ENCODE data around the gene CEP76.

Gene CEP76

DNA sequence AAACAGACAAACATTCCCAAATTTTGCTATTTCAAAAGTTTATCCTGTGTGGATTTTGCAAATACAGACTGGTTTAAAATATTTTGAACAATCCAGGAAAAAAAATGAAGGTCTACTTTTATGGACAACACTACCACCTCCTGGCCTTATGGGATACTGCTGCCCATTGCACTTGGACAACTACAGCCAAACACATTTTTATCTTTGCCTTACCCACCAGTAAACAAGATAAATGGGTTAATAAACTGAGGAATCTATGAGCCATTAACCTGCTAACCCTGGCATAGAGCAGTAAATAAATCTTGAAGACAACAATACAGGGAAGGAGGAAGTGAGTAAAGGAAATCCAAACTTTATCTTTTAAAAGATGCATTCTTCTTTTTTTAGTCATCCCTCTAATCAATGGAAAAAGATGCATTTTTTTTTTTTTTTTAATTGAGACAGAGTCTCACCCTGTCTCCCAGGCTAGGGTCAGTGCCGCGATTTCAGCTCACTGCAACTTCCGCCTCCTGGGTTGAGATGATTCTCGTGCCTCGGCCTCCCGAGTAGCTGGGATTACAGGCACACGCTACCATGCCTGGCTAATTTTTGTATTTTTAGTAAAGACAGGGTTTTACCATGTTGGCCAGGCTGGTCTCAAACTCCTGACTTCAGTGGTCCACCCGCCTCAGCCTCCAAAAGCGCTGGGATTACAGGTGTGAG lies 42.5 kb downstream of the CEP76 start:
- WGBS, 2 experiments: 90 to 93% methylated on average over 9 of the region's 9 CpGs
- peaks cover 39% of the 10 kb centered on the region for H3K27me3 ChIP-seq (ENCODE audit: control insufficient read depth, insufficient read depth, low read length, poor library complexity, severe bottlenecking)
- no peaks in the 10 kb centered on the region for H3K4me1 ChIP-seq (ENCODE audit: control insufficient read depth, insufficient read depth, low read length)
- H3K4me3 ChIP-seq (ENCODE audit: insufficient read depth, low read depth, low read length): no peak overlapping the region
- no peaks in the 10 kb centered on the region for H3K9me3 ChIP-seq (ENCODE audit: control insufficient read depth, low read length)
- no peaks in the 10 kb centered on the region for H3K36me3 ChIP-seq (ENCODE audit: control insufficient read depth, insufficient read depth, low read length)
- no peak overlapping the region for H3K27ac ChIP-seq (ENCODE audit: insufficient read depth, low read depth, low read length, poor library complexity, severe bottlenecking)

DNA sequence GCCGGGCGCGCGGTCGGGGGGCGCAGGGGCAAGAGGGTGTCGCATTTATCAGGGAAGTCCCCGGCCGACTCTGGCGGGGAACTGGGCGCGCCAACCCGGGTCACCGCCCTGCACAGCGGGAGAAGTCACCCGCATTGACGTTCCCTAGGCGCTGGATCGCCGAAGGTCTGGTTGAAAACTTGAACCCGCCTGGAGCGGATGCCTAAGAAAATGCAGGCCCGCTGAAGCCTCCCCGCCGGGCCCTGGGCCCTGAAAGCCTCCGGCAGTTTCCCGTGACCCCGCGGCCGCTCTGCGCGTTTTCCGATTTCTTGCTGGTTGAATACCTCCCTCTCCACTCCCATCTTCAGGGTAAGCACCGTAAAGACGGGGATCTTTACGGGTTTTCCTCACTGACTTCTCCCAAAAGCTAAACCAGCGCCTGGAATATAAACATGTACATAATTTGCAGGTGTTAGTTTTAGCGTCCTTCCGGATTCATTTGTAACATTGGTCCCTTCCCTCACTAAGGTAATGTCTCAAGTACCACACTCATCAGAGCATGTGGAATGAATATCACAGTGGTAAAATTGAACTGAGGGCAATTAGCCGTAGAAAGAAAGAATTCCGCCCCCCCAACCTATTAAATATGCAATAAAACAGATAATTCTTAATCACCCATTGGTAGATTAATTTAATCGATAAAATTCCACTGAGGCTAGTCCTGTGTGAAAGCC lies 43.9 kb downstream of the CEP76 start:
- H3K27ac ChIP-seq (ENCODE audit: insufficient read depth, low read depth, low read length, poor library complexity, severe bottlenecking): no peak overlapping the region
- peaks cover 39% of the 10 kb centered on the region for H3K27me3 ChIP-seq (ENCODE audit: control insufficient read depth, insufficient read depth, low read length, poor library complexity, severe bottlenecking)
- no peaks in the 10 kb centered on the region for H3K4me1 ChIP-seq (ENCODE audit: control insufficient read depth, insufficient read depth, low read length)
- no peaks in the 10 kb centered on the region for H3K36me3 ChIP-seq (ENCODE audit: control insufficient read depth, insufficient read depth, low read length)
- peak overlapping the region; percentile 54 for H3K4me3 ChIP-seq (ENCODE audit: insufficient read depth, low read depth, low read length)
- 5 to 9% methylated on average over 38 to 42 of the region's 42 CpGs for WGBS, 2 experiments
- H3K9me3 ChIP-seq (ENCODE audit: control insufficient read depth, low read length): no peaks in the 10 kb centered on the region

DNA sequence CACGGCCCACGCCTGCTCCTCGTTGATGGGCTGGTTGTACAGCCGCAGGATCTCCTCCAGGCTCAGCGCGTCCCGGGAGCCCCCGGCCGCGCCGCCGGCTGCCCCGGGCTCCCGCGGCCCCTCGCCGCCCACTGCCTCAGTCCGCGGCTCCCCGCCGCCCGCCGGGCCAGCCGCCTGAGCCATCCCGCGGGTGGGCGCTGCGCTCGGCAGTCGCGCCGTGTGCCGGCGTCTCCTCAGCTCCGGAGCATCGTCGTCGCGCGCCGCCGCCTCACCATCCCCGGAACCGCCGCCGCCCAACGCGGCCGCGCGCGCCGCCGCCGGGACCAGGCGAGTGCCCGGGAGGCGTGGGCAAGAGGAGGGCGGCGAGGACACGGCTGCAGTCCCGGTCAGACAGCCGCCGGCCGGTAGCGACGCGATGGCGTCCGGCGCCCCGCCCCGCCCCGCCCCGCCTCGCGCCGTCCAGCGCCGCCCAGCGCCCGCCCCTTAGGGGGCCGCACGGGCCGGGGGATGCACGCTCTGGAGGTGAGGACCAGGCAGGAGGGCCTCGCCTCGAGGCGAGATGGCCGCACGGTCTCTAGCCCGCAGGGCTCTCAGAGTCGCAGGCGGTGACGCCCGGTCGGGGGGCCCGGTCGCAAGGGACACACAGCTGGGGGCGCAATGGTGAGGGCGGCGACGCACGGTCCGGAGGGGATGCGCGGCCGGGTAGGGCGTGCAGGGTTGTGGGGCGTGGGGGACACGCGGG lies 44.7 kb downstream of the CEP76 start, which contains the start of gene SPIRE1:
Gene SPIRE1, minus strand, starts transcription at position 424 of the 742 bp plus-strand sequence. Its CDS starts 241 bp downstream, at position 183.
- Histone ChIP-seq H3K27ac (ENCODE audit: insufficient read depth, low read depth, low read length, poor library complexity, severe bottlenecking) (no peak within 1 kb of the TSS), H3K4me1 (ENCODE audit: control insufficient read depth, insufficient read depth, low read length) (no peaks in the 10 kb centered on the region), H3K9me3 (ENCODE audit: control insufficient read depth, low read length) (no peaks in the 10 kb centered on the region), H3K4me3 (ENCODE audit: insufficient read depth, low read depth, low read length) (peak within 1 kb of the TSS; percentile 54), H3K36me3 (ENCODE audit: control insufficient read depth, insufficient read depth, low read length) (no peaks in the 10 kb centered on the region), H3K27me3 (ENCODE audit: control insufficient read depth, insufficient read depth, low read length, poor library complexity, severe bottlenecking) (peaks cover 39% of the 10 kb centered on the region)
- WGBS, 2 experiments: 0% methylated on average over 112 of the region's 112 CpGs

DNA sequence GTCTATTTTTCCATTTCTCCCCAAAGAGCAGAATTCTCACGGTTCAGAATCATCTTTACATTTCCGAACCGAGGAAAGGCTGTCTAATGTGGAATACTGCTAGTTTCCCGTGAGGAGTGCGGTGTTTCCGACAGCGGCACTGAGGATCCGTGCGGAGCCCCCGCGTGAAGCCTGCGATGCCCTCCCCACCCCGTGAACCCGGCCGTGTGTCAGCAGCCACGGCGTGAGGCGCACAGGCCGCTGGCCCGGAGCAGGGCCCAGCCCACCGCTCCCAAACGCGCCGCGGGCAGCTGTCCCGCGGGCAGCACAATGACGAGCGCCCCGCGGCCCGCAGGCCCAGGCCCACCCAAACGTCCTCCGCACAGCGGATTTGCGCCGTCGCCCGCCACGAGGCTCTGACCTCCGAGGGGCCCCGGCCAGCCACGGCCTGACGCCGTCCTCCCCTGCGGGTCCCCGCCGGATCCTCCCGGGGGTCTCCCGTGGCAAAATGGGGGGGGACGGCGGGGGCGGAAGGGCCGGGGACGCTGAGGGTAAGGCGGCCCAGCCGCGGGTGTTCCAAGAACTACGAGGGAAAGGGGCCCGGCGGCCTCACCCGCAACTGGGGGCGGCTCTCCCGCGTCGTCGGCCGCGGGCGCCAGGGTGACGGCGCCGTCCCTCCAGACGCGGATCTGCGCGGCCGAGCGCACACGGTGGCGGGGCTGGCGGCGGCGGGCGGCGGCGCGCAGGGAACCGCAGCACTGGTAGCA lies 45.4 kb downstream of the CEP76 start:
- H3K4me3 ChIP-seq (ENCODE audit: insufficient read depth, low read depth, low read length): peak overlapping the region; percentile 54
- no peaks in the 10 kb centered on the region for H3K36me3 ChIP-seq (ENCODE audit: control insufficient read depth, insufficient read depth, low read length)
- H3K9me3 ChIP-seq (ENCODE audit: control insufficient read depth, low read length): no peaks in the 10 kb centered on the region
- no peaks in the 10 kb centered on the region for H3K4me1 ChIP-seq (ENCODE audit: control insufficient read depth, insufficient read depth, low read length)
- WGBS, 2 experiments: 2% methylated on average over 89 of the region's 89 CpGs
- no peak overlapping the region for H3K27ac ChIP-seq (ENCODE audit: insufficient read depth, low read depth, low read length, poor library complexity, severe bottlenecking)
- peaks cover 39% of the 10 kb centered on the region for H3K27me3 ChIP-seq (ENCODE audit: control insufficient read depth, insufficient read depth, low read length, poor library complexity, severe bottlenecking)

- H3K36me3 ChIP-seq (ENCODE audit: control insufficient read depth, insufficient read depth, low read length): no peaks in the 10 kb centered on the region
- H3K27me3 ChIP-seq (ENCODE audit: control insufficient read depth, insufficient read depth, low read length, poor library complexity, severe bottlenecking): peaks cover 39% of the 10 kb centered on the region
- WGBS, 2 experiments: 37 to 44% methylated on average over 3 of the region's 3 CpGs
- peak overlapping the region; percentile 54 for H3K4me3 ChIP-seq (ENCODE audit: insufficient read depth, low read depth, low read length)
- no peaks in the 10 kb centered on the region for H3K4me1 ChIP-seq (ENCODE audit: control insufficient read depth, insufficient read depth, low read length)
- H3K9me3 ChIP-seq (ENCODE audit: control insufficient read depth, low read length): no peaks in the 10 kb centered on the region
- no peak overlapping the region for H3K27ac ChIP-seq (ENCODE audit: insufficient read depth, low read depth, low read length, poor library complexity, severe bottlenecking)
Measured at GRCh38 chr18:12656605-12656937, 46.0 kb downstream of the CEP76 start.

GRCh38 chr18:12654971-12655370 lies 47.6 kb downstream of the CEP76 start:
- 67% methylated on average over 1 of the region's 1 CpG; no CpG with 5 or more reads in 1 of the 2 experiments for WGBS, 2 experiments
- peaks cover 39% of the 10 kb centered on the region for H3K27me3 ChIP-seq (ENCODE audit: control insufficient read depth, insufficient read depth, low read length, poor library complexity, severe bottlenecking)
- no peak overlapping the region for H3K4me3 ChIP-seq (ENCODE audit: insufficient read depth, low read depth, low read length)
- H3K4me1 ChIP-seq (ENCODE audit: control insufficient read depth, insufficient read depth, low read length): no peaks in the 10 kb centered on the region
- no peak overlapping the region for H3K27ac ChIP-seq (ENCODE audit: insufficient read depth, low read depth, low read length, poor library complexity, severe bottlenecking)
- no peaks in the 10 kb centered on the region for H3K36me3 ChIP-seq (ENCODE audit: control insufficient read depth, insufficient read depth, low read length)
- H3K9me3 ChIP-seq (ENCODE audit: control insufficient read depth, low read length): no peaks in the 10 kb centered on the region

GRCh38 chr18:12652861-12653401 lies 49.6 kb downstream of the CEP76 start:
- H3K36me3 ChIP-seq (ENCODE audit: control insufficient read depth, insufficient read depth, low read length): no peaks in the 10 kb centered on the region
- H3K9me3 ChIP-seq (ENCODE audit: control insufficient read depth, low read length): no peaks in the 10 kb centered on the region
- H3K27me3 ChIP-seq (ENCODE audit: control insufficient read depth, insufficient read depth, low read length, poor library complexity, severe bottlenecking): peaks cover 22% of the 10 kb centered on the region
- no peak overlapping the region for H3K27ac ChIP-seq (ENCODE audit: insufficient read depth, low read depth, low read length, poor library complexity, severe bottlenecking)
- 74 to 79% methylated on average over 3 of the region's 3 CpGs for WGBS, 2 experiments
- no peaks in the 10 kb centered on the region for H3K4me1 ChIP-seq (ENCODE audit: control insufficient read depth, insufficient read depth, low read length)
- H3K4me3 ChIP-seq (ENCODE audit: insufficient read depth, low read depth, low read length): no peak overlapping the region

- Histone ChIP-seq H3K4me1 (ENCODE audit: control insufficient read depth, insufficient read depth, low read length) (no peaks in the 10 kb centered on the region), H3K27ac (ENCODE audit: insufficient read depth, low read depth, low read length, poor library complexity, severe bottlenecking) (no peak overlapping the region), H3K27me3 (ENCODE audit: control insufficient read depth, insufficient read depth, low read length, poor library complexity, severe bottlenecking) (peaks cover 13% of the 10 kb centered on the region), H3K36me3 (ENCODE audit: control insufficient read depth, insufficient read depth, low read length) (no peaks in the 10 kb centered on the region), H3K9me3 (ENCODE audit: control insufficient read depth, low read length) (no peaks in the 10 kb centered on the region), H3K4me3 (ENCODE audit: insufficient read depth, low read depth, low read length) (no peak overlapping the region)
- 36 to 49% methylated on average over 3 to 4 of the region's 4 CpGs for WGBS, 2 experiments
Measured at GRCh38 chr18:12651651-12652050, 50.9 kb downstream of the CEP76 start.

DNA sequence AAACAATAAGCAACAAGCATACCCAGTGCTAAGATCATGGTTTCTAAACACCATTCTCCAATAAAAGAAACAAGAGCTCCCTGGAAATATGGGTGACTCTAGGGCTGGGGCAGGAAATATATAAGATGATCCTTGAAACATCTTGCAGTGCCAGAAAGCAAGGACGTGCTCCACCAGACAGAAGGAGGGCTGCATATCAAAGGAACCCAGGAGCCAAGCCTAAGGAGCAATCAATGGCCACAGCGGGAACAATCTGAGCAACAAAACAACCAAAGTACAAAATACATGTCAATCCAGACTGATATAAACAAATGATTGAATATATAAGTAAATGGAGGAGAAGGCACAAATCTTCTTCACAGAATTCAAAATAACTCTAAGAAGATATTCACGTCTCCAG lies 54.8 kb downstream of the CEP76 start:
- Histone ChIP-seq H3K27ac (ENCODE audit: insufficient read depth, low read depth, low read length, poor library complexity, severe bottlenecking) (no peak overlapping the region), H3K4me3 (ENCODE audit: insufficient read depth, low read depth, low read length) (no peak overlapping the region), H3K4me1 (ENCODE audit: control insufficient read depth, insufficient read depth, low read length) (no peaks in the 10 kb centered on the region), H3K9me3 (ENCODE audit: control insufficient read depth, low read length) (no peaks in the 10 kb centered on the region), H3K27me3 (ENCODE audit: control insufficient read depth, insufficient read depth, low read length, poor library complexity, severe bottlenecking) (no peaks in the 10 kb centered on the region), H3K36me3 (ENCODE audit: control insufficient read depth, insufficient read depth, low read length) (no peaks in the 10 kb centered on the region)
- 41 to 56% methylated on average over 2 to 3 of the region's 3 CpGs for WGBS, 2 experiments

Data from ectodermal cell (in vitro differentiated cells).